HL-60/S4 treated with retinoic acid at 250 ng/mL for 4 days and 3 days (cell line): ENCODE measurements around the gene FRMD5.

Experiments used
- in situ Hi-C: fragments of 300-500 bp; cut with MboI; formaldehyde crosslinking; loops from 2 replicates; pipeline ENCODE4 v1.7.0; 2022; ENCODE audit warnings: low sequenced_read_pairs

Gene FRMD5

DNA sequence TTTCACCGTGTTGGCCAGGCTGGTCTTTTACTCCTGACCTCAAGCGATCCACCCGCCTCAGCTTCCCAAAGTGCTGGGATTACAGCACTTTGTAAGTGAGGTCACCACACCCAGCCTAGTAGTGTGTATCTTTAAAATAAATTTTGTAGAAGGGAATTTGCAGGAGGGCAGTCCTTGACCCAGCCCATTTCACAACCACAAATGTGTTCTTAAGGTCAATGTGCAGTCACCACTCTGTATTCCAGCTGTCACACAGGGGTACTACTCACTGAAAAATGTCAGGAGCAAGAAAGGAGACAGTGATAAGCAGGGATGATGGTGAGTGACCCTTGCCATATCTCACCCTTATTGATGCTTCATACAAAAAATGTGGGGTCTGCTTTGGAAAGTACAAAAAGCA is 98.5 kb downstream of the FRMD5 start:
- in situ Hi-C loops: no loop called here

DNA sequence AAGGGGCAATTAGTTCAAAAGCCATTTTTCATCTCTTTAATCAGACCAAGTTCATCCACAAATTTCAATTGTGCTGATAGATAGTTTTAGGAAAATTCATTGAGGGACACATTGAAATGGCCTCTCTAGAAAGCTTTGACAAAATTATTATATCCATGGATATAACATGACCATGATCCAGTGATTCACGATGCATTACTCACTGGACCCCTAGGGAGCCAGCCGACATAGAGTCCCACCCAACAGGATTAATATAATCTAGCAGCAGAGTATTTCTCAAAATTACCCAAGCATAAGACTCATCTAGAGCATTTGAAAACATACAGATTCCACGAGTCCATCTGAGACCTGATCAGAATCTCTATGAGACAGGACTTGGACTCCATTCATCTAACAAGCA is 100.3 kb downstream of the FRMD5 start:
- in situ Hi-C loops: no loop called here

DNA sequence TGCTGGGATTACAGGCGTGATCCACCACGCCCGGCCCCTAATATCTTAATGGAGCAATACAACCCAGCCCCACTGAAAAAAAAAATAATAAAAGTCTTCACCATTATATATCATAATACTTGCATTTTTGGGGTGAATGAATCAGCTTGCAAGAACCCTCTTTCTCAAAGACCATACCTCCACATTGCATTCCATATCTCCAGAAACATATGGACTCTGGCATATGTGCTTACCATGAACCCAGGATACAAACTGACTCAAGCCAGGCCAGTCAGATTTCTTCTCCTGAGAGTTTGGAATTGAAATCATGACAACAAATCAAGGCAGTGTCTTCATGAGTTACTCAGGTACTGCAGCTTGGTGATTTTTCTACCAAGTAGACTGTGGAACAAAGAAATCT is 101.2 kb downstream of the FRMD5 start:
- in situ Hi-C loops: no loop called here

DNA sequence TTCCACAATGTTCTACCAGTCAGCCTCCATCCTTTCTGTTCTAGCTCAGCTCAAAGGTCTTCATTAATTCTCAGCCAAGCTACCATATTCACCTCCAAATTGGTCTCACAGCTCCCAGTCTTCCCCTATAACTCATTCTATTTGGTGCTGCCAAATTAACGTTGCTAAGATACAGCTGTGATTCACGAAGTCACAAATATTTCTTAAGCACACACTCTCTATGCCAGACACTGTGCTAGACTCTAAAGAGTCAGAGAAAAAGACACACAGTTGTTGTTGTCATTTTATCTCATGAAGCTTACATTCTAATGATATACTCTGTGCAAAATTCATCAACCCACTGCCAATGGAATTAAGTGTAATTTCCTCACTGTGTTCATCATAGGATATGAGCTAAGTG is 102.8 kb downstream of the FRMD5 start:
- in situ Hi-C loops: no loop called here

DNA sequence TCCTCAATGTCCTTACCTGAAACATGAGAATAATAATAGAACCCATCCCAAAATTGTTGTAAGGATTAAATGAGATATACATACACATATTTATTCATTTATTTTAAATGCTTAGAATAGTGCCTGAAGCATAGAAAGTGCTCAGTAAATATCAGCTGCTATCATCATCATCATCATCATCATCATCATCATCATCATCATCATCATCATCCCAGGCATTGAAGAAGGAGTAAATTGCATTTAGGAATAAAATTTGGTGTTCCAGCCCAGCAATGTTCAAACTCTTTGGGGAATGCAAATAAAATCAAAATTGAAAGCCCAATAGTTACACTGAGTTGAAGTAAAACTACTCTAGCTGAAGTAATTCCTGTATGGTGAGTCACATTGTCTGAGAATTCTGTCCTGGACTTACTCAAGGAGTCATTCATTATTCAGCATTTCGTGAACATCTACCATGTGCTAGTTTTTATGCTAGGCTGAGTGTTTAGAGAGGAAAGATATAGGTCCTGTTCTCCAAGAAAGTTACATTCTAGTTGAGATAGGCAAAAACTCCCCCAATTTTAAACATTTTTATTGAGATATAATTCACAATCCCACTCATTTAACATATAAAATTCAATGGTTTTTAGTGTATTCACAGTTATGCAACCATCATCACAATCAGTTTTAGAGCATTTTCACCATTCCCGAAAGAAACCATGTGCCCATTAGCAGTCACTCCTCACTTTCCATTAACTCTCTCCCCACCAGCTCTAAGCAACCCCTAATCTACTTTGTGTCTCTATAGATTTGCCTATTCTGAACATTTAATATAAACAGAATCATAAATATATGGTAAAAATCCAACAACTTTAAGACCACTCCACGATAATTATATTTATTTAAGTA is 107.2 kb downstream of the FRMD5 start:
- in situ Hi-C loops: no loop called here

DNA sequence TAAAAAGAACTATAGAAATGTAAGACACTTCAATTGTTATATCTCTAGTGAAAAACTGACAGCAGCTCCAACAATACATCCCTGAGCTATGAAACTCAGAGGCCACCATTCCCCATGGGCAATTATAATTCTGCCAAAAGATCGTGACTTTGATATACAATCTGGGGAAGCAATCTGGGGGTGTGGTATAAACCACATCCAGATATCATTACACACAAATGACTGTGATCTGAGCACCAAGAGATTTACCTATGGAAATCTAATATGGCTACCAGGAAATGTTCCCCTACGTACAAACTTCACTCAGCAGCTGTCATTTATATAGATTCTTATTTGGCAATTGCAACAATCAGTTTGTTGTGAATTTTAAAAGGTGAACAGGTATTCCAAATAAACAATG is 110.3 kb downstream of the FRMD5 start:
- in situ Hi-C loops: no loop called here

DNA sequence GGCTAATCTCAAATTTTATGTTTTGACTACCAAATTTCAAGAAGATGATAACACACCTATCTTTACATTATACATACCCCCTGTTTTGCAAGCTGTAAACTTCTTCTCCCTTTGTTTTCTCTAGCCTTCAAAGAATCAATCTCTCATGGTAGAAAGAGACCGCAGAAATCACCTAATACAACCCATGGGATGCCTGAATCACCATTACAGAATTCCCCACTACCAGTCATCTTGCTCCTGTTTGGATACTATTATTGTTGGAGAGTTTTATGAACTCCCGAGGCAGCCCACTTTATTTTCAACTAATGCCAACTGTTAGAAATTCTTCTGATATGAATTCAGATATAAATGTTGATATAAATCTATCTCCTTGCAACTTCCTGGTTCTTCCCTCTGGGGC is 110.9 kb downstream of the FRMD5 start:
- in situ Hi-C loops: no loop called here

GRCh38 chr15:44082558-44083157 is 112.4 kb downstream of the FRMD5 start:
- in situ Hi-C loops: no loop called here

- in situ Hi-C loops: no loop called here
These were observed 113.8 kb downstream of the FRMD5 start for GRCh38 chr15:44081026-44082013.

DNA sequence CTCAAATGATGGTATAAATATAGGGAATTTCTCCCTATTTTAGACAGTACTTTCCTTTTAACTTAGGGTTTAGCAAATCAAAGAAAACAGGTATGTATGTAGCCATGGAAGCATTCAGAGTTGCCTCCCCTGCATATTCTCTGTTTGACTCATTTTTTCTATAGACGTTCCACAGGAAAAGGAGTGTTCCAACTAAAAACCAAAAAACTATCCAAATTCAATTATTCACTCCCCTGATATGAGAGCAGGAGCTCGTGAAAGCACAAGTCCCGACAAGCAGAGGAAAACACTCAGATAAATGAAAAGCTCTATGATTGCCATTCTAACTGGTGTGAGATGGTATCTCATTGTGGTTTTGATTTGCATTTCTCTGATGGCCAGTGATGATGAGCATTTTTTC is 119.5 kb downstream of the FRMD5 start:
- in situ Hi-C loops: no loop called here

- in situ Hi-C loops: no loop called here
These were observed 125.6 kb downstream of the FRMD5 start for GRCh38 chr15:44069489-44069888.

DNA sequence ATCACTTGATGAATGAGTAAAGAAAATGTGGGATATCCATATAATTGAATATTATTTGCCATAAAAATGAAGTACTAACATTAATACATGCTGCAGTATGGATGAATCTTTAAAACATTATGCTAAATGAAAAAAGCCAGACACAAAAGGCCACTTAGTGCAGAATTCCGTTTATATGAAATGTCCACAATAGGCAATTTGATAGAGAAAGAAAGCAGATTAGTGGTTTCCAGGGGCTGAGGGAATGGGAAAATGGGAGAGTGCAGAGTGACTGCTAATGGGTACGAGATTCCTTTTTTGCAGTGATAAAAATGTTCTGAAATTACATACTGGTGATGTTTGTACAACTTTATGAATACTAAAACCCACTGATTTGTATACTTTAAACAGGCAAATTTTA is 126.7 kb downstream of the FRMD5 start:
- in situ Hi-C loops: no loop called here

DNA sequence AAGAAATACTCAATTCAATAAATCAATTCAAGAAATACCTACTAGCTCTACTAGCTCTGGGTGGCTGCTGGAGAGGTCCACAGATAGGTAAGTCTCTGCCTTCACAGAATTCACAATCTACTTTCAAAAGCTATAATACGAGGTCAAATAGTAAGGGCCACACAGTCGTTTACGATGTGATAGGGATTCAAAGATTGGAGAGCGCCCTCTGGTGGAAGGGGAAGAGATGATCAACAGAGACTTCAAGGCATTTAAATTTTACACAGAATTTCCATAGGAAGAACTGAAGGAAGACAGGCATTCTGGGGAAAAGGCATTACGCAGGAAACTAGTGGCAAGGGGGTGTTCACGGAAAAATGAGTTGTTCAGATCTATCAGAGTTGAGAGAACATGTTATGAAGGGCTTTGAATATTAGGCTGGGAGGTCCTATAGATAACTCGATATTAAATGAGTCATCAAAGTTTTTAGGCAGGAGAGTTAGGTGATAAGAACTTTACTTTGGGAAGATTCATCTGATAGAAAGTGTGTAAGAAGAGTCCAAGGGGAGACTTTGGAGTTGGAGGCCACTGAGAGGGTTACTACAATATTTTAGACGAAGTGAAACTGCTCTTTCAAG is 128.8 kb downstream of the FRMD5 start:
- in situ Hi-C loops: no loop called here

DNA sequence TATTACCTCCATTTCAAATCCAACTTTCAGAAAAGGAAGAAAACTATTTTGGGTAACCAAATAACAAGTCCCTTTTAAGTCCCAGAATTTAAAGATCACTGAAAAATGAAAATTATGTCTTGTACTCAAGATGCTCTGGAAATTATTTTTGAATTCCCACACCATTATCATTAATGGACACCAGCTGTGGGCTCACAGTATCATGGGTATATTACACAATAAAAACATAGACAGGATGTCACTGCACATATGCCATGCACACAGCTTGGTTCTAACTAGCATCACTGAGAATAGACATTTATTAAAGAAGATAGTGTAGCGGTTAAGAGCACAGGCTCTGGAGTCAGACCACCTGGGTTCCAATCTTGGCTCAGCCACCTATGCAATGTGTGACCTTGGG is 130.4 kb downstream of the FRMD5 start:
- in situ Hi-C loops: no loop called here

- in situ Hi-C loops: no loop called here
These were observed 136.9 kb downstream of the FRMD5 start for GRCh38 chr15:44058126-44058525.

GRCh38 chr15:44045661-44046060 is 149.4 kb downstream of the FRMD5 start:
- in situ Hi-C loops: no loop called here

- in situ Hi-C loops: no loop called here
These were observed 149.9 kb downstream of the FRMD5 start for GRCh38 chr15:44045217-44045616.

DNA sequence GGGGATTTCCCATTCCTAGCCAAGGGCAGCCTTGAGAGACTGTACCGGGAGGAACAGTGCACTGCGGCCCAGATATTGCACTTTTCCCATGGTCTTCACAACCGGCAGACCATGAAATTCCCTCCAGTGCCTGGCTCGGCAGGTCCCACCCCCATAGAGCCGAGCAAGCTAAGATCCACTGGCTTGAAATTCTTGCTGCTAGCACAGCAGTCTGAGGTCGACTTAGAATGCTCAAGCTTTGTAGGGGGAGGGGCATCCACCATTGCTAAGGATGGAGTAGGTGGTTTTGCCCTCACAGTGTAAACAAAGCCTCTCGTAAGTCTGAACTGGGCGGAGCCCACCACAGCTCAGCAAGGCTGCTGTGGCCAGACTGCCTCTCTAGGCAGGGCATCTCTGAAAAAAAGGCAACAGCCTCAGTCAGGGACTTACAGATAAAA is 156.3 kb downstream of the FRMD5 start:
- in situ Hi-C loops: no loop called here

DNA sequence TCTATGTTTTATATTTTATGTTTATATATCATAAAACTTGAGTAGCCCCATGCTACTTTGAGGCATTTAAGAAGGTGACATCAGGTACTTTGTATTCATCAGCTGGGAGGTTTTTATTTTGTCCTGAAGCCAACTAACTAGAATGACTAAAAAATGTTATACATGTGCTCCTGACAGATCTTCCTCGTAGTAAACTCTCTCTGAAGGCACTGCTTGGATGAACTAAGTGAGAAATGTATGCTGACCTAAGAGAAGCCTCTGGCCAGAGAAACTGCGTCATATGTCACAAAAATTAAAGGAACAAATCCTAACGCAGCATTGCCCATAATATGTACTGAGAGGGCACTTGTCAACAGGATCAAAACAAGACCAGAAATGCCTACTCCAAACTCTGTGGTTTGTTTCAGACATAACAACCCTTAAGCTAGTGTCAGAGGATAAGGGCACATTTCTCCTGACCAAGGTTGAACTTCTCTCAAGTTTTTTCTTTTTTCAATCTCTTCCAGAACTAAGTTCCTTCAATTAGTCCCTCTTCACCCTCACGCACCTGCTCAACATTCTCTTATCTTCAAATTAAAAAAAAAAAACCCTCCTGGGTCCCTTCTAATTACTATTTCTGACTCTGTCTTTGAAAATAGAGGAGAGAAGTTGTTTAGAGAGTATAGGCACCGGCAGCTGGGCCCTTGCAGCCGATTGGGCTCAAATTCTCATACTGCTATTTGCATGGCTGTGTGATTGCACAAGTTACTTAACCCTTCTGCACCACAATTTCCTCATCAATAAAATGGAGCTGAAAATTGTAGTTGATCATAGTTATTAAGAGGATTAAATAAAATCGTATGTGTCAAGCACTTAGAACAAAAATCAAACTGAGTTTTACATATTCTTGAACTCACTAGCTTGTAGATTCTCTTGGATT is 159.0 kb downstream of the FRMD5 start:
- in situ Hi-C loops: no loop called here
